ENCODE measurements around the gene TUT7.

TUT7 gene

DNA sequence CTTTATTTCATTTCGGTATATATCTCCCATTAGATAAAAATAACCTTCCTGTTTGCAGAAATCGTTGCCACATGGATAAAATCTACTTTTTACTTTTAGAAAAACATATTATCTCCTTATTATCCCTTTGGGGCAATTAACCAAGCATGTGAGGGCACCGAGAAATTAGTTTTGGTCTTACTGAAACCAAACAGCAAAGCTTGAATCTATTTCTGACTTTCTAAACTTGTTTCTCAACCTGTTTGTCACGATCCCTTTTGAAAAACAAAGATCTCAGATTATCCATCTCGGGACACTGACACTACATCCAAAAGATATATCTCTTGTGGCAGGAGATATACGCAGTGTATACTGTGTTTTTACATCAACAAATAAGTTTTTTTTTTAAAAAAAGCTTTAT is 2.3 kb downstream of the TUT7 start:
- no peaks in the 10 kb centered on the region for H3K9me3 Mint-ChIP-seq
- no peak for DNase-seq
- H3K36me3 Mint-ChIP-seq (ENCODE audit: low read depth), result peaks cover 23% of the 10 kb centered on the region
- TF ChIP-seq, protein P1, sequence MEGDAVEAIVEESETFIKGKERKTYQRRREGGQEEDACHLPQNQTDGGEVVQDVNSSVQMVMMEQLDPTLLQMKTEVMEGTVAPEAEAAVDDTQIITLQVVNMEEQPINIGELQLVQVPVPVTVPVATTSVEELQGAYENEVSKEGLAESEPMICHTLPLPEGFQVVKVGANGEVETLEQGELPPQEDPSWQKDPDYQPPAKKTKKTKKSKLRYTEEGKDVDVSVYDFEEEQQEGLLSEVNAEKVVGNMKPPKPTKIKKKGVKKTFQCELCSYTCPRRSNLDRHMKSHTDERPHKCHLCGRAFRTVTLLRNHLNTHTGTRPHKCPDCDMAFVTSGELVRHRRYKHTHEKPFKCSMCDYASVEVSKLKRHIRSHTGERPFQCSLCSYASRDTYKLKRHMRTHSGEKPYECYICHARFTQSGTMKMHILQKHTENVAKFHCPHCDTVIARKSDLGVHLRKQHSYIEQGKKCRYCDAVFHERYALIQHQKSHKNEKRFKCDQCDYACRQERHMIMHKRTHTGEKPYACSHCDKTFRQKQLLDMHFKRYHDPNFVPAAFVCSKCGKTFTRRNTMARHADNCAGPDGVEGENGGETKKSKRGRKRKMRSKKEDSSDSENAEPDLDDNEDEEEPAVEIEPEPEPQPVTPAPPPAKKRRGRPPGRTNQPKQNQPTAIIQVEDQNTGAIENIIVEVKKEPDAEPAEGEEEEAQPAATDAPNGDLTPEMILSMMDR (IDR thresholded peaks at IDR 0.05), result no peak
- peaks cover 36% of the 10 kb centered on the region for H3K4me1 Mint-ChIP-seq
- peaks cover 16% of the 10 kb centered on the region for H3K27me3 Mint-ChIP-seq (ENCODE audit: low read depth, poor library complexity)
- H3K27ac Mint-ChIP-seq, result no peak overlapping the region
- peak overlapping the region; percentile 50 for H3K4me3 Mint-ChIP-seq

DNA sequence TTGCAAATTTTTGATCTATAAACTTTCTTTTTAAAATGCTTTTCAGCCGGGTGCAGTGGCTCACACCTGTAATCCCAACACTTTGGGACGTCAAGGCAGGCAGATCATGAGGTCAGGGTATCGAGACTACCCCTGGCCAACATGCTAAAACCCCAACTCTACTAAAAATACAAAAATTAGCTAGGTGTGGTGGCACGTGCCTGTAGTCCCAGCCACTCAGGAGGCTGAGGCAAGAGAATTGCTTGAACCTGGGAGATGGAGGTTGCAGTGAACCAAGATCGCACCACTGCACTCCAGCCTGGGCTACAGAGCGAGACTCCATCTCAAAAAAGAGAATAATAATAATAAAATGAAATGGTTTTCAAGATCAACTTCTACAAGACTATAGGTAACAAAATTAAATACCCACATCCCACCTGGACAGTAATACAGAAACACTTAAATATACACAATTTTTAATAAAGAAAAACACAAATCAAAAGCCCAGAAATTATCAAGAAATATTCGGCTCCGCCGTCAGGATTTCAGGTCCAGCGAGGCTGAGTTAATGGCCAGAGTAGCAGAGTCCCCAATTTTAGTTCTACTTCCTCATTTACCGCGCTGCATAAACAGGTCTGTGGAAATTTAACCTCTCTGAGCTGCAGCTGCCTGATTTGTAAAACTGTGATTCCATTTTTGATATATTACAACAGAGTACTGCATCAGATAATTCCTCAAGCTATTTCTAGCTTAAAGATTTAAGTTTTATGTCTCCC is 4.0 kb downstream of the TUT7 start:
- H3K27me3 Mint-ChIP-seq (ENCODE audit: low read depth, poor library complexity), result peaks cover 7% of the 10 kb centered on the region
- H3K27ac Mint-ChIP-seq, result no peak overlapping the region
- peaks cover 23% of the 10 kb centered on the region for H3K36me3 Mint-ChIP-seq (ENCODE audit: low read depth)
- TF ChIP-seq, protein P1 (IDR thresholded peaks at IDR 0.05), result no peak
- no peak for DNase-seq
- no peak overlapping the region for H3K4me3 Mint-ChIP-seq
- no peaks in the 10 kb centered on the region for H3K9me3 Mint-ChIP-seq
- H3K4me1 Mint-ChIP-seq, result peaks cover 32% of the 10 kb centered on the region

DNA sequence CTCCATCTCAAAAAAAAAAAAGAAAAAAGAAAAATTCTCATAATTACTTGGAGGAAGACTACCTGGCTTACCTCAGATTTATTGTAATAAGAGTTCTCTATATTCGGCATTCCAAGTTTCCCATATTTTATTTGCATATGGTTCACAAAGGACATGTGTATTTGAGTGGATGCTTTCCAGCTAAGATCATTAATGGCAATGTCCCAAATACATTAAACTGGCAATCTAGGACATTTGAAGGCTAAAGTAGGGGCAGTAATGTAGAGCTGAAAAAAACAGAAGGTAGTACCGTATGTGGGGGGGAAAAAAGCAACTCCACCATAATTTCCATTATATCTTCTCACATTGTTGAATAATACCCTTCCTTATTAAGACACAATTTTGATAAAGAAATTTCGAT is 4.9 kb downstream of the TUT7 start:
- H3K27me3 Mint-ChIP-seq (ENCODE audit: low read depth, poor library complexity), result no peaks in the 10 kb centered on the region
- TF ChIP-seq, protein P1 (IDR thresholded peaks at IDR 0.05), result no peak
- H3K9me3 Mint-ChIP-seq, result no peaks in the 10 kb centered on the region
- H3K27ac Mint-ChIP-seq, result no peak overlapping the region
- peaks cover 26% of the 10 kb centered on the region for H3K36me3 Mint-ChIP-seq (ENCODE audit: low read depth)
- no peak for DNase-seq
- no peak overlapping the region for H3K4me3 Mint-ChIP-seq
- peaks cover 28% of the 10 kb centered on the region for H3K4me1 Mint-ChIP-seq

DNA sequence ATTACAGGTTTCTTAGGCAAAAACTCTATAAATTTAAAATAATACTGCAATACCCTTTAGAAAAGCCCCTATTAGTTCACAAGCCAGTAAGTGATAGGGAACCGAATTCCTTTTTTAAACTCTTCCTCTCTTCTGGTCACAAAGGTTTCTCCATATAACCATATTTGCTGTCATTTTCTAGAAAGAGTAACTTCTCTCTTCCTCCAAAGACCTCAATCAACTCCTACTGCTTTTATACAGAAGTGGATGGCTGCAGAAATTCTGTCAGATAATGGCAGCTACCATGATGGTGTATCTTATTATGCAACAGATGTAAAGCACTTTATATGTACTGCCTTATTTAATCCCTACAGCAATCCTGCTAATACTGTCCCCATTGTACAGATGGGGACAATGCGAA is 6.2 kb downstream of the TUT7 start:
- H3K27ac Mint-ChIP-seq, result no peak overlapping the region
- peaks cover 29% of the 10 kb centered on the region for H3K36me3 Mint-ChIP-seq (ENCODE audit: low read depth)
- H3K4me3 Mint-ChIP-seq, result no peak overlapping the region
- no peaks in the 10 kb centered on the region for H3K27me3 Mint-ChIP-seq (ENCODE audit: low read depth, poor library complexity)
- DNase-seq, result no peak
- no peaks in the 10 kb centered on the region for H3K9me3 Mint-ChIP-seq
- TF ChIP-seq, protein P1 (IDR thresholded peaks at IDR 0.05), result no peak
- H3K4me1 Mint-ChIP-seq, result peaks cover 18% of the 10 kb centered on the region

DNA sequence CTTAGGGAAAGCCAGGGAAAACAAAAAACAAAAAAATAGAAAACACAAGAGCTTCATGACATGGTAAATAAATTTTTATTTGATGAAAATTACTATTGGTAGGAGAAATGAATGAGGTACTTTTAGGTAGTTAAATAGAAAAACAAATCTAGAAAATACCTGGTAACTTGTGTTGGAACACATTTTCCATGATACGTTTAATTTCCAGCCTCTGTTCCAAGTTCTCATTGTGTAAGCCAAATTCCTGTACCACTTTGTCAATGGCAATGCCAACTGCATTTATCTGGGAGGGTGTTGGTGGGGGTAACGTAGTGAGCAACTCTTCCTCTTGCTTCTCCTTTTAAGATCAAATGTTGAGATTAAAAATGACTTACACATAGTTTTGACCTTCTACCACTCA is 9.4 kb downstream of the TUT7 start:
- no peaks in the 10 kb centered on the region for H3K4me1 Mint-ChIP-seq
- DNase-seq, result no peak
- no peaks in the 10 kb centered on the region for H3K9me3 Mint-ChIP-seq
- peaks cover 22% of the 10 kb centered on the region for H3K36me3 Mint-ChIP-seq (ENCODE audit: low read depth)
- H3K27me3 Mint-ChIP-seq (ENCODE audit: low read depth, poor library complexity), result no peaks in the 10 kb centered on the region
- H3K4me3 Mint-ChIP-seq, result no peak overlapping the region
- TF ChIP-seq, protein P1 (IDR thresholded peaks at IDR 0.05), result no peak
- H3K27ac Mint-ChIP-seq, result no peak overlapping the region

DNA sequence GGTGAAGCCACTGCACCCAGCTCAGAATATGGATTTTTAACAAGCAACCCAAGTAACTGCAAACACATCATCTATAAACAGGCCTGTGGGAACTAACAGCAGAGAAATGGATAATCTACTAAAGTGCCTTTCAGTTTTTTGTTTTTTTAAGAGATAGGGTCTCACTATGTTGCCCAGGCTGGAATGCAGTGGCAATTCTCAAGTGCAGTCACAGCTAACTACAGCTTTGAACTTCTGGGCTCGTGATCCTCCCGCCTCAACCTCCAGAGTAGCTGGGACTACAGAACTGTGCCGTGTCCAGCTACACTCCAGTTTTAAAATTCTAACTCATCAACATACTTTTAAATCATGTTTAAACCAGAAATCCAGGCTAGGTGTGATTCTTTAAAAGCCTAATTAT is 11.9 kb downstream of the TUT7 start:
- peaks cover 36% of the 10 kb centered on the region for H3K36me3 Mint-ChIP-seq (ENCODE audit: low read depth)
- TF ChIP-seq, protein P1 (IDR thresholded peaks at IDR 0.05), result no peak
- H3K9me3 Mint-ChIP-seq, result no peaks in the 10 kb centered on the region
- no peaks in the 10 kb centered on the region for H3K27me3 Mint-ChIP-seq (ENCODE audit: low read depth, poor library complexity)
- no peaks in the 10 kb centered on the region for H3K4me1 Mint-ChIP-seq
- no peak overlapping the region for H3K4me3 Mint-ChIP-seq
- no peak for DNase-seq
- no peak overlapping the region for H3K27ac Mint-ChIP-seq
